ENCODE data around the gene ADORA1. TPM values are rescaled to one million over a fixed set of nuclear protein-coding genes. Genes with fewer than 3 reads are reported as not detected.

The ADORA1 gene
- total RNA-seq = not detected in 2 replicates

- DNase-seq (ENCODE audit: low read depth, low spot score) = no peak
These were observed at the start of gene ADORA1 for GRCh38 chr1:203127666-203128430. Gene ADORA1, plus strand, starts transcription at chr1:203127726. Its CDS starts 1,116 bp downstream, at chr1:203128842.

- no peak for DNase-seq (ENCODE audit: low read depth, low spot score)
These were observed 49.6 kb upstream of the ADORA1 start for GRCh38 chr1:203077956-203078355.

GRCh38 chr1:203078478-203078877 is 49.0 kb upstream of the ADORA1 start:
- no peak for DNase-seq (ENCODE audit: low read depth, low spot score)

GRCh38 chr1:203080456-203080855 is 47.1 kb upstream of the ADORA1 start:
- DNase-seq (ENCODE audit: low read depth, low spot score) = no peak

- no peak for DNase-seq (ENCODE audit: low read depth, low spot score)
These were observed 45.9 kb upstream of the ADORA1 start for GRCh38 chr1:203081465-203082230.

- DNase-seq (ENCODE audit: low read depth, low spot score) = no peak
These were observed 45.4 kb upstream of the ADORA1 start for GRCh38 chr1:203082231-203082505.

GRCh38 chr1:203082571-203083462 is 44.7 kb upstream of the ADORA1 start:
- DNase-seq (ENCODE audit: low read depth, low spot score) = no peak

- no peak for DNase-seq (ENCODE audit: low read depth, low spot score)
These were observed 44.0 kb upstream of the ADORA1 start for GRCh38 chr1:203083463-203083921.

GRCh38 chr1:203084588-203085527 is 42.7 kb upstream of the ADORA1 start:
- DNase-seq (ENCODE audit: low read depth, low spot score) = no peak

- no peak for DNase-seq (ENCODE audit: low read depth, low spot score)
These were observed 41.8 kb upstream of the ADORA1 start, which contains the start of gene MYOG for GRCh38 chr1:203085528-203086406. Gene MYOG, minus strand, starts transcription at chr1:203086012. Its CDS starts 51 bp downstream, at chr1:203085961.

GRCh38 chr1:203086992-203087763 is 40.3 kb upstream of the ADORA1 start:
- no peak for DNase-seq (ENCODE audit: low read depth, low spot score)

- no peak for DNase-seq (ENCODE audit: low read depth, low spot score)
These were observed 39.1 kb upstream of the ADORA1 start for GRCh38 chr1:203088441-203088840.

- DNase-seq (ENCODE audit: low read depth, low spot score) = no peak
These were observed 38.4 kb upstream of the ADORA1 start for GRCh38 chr1:203089001-203089650.

GRCh38 chr1:203089651-203090045 is 37.9 kb upstream of the ADORA1 start:
- DNase-seq (ENCODE audit: low read depth, low spot score) = no peak

- no peak for DNase-seq (ENCODE audit: low read depth, low spot score)
These were observed 36.9 kb upstream of the ADORA1 start for GRCh38 chr1:203090421-203091198.

- DNase-seq (ENCODE audit: low read depth, low spot score) = no peak
These were observed 36.4 kb upstream of the ADORA1 start for GRCh38 chr1:203091199-203091477.

GRCh38 chr1:203091761-203092330 is 35.7 kb upstream of the ADORA1 start:
- DNase-seq (ENCODE audit: low read depth, low spot score) = no peak

Data from pulmonary artery endothelial cell (primary cell).